Choroid plexus epithelial cell (primary cell): ENCODE data around the gene VEGFA.
A peak's percentile ranks its signal among the peaks of the same experiment; 100 is the strongest.

ENCODE experiments used
- DNase-seq: peaks from one replicate; pipeline ENCODE4 v3.0.0-alpha.2; 2010; ENCODE audit warnings: low read depth
- H3K4me3 ChIP-seq: 2 replicates; pipeline ENCODE4 v1.5.1; 2011; ENCODE audit warnings: low read depth, mild to moderate bottlenecking, control low read depth, low read length, moderate library complexity
- CTCF ChIP-seq: conservative IDR thresholded peaks from 2 replicates; pipeline ENCODE4 v1.5.1; 2011; ENCODE audit warnings: low read depth, mild to moderate bottlenecking, control low read depth, inconsistent platforms, low read length, moderate library complexity

Gene VEGFA

GRCh38 chr6:43788301-43788700 is 18.3 kb downstream of the VEGFA start:
- DNase-seq, result no peak
- H3K4me3 ChIP-seq, result no peak overlapping the region
- TF ChIP-seq CTCF, result no peak

GRCh38 chr6:43789447-43789846 is 19.4 kb downstream of the VEGFA start:
- H3K4me3 ChIP-seq, result no peak overlapping the region
- TF ChIP-seq CTCF, result no peak
- DNase-seq, result no peak

GRCh38 chr6:43790031-43790430 is 20.0 kb downstream of the VEGFA start:
- no peak overlapping the region for H3K4me3 ChIP-seq
- peak; percentile 77 for DNase-seq
- TF ChIP-seq CTCF, result no peak

- DNase-seq, result no peak
- no peak for TF ChIP-seq CTCF
- H3K4me3 ChIP-seq, result no peak overlapping the region
Observed at GRCh38 chr6:43791745-43792422, 21.9 kb downstream of the VEGFA start.

- H3K4me3 ChIP-seq, result no peak overlapping the region
- TF ChIP-seq CTCF, result no peak
- DNase-seq, result no peak
Observed at GRCh38 chr6:43793154-43793874, 23.3 kb downstream of the VEGFA start.

GRCh38 chr6:43793875-43794242 is 23.8 kb downstream of the VEGFA start:
- H3K4me3 ChIP-seq, result no peak overlapping the region
- DNase-seq, result no peak
- TF ChIP-seq CTCF, result no peak

GRCh38 chr6:43795421-43795820 is 25.4 kb downstream of the VEGFA start:
- no peak for TF ChIP-seq CTCF
- DNase-seq, result no peak

More at GRCh38 chr6:43795421-43795820, 25.4 kb downstream of the VEGFA start:
- H3K4me3 ChIP-seq, result no peak overlapping the region
